HG02938 (cell line): Measurements from ENCODE around the gene ZNF232.
"Not testable (repeated sequence)": the region's sequence is repeated elsewhere in the genome, so short reads cannot be mapped to it uniquely, and the experiment has no call there.

Experiments used
- ATAC-seq: cut with Tn5 transposase; IDR thresholded peaks from one replicate; pipeline ENCODE4 v1.9.1; 2021; ENCODE audit warnings: mild to moderate bottlenecking, moderate library complexity; ENCODE audit not compliant: unreplicated experiment

ZNF232 gene

GRCh38 chr17:5111402-5112204, at the start of gene ZNF232:
ZNF232 (minus strand) TSS chr17:5111878; CDS start chr17:5111822, 56 bp downstream.
- peak; percentile 70 for ATAC-seq

- not testable (repeated sequence) for ATAC-seq
These were observed 49.0 kb upstream of the ZNF232 start for GRCh38 chr17:5160702-5161101.

GRCh38 chr17:5146122-5146521, 34.4 kb upstream of the ZNF232 start:
- ATAC-seq: not testable (repeated sequence)

- ATAC-seq: not testable (repeated sequence)
These were observed 31.2 kb upstream of the ZNF232 start for GRCh38 chr17:5142877-5143276.

GRCh38 chr17:5139458-5139732, 27.7 kb upstream of the ZNF232 start:
- ATAC-seq: no peak

GRCh38 chr17:5138616-5139457, 27.2 kb upstream of the ZNF232 start:
- ATAC-seq: no peak

- not testable (repeated sequence) for ATAC-seq
These were observed 26.5 kb upstream of the ZNF232 start for GRCh38 chr17:5138198-5138544.

- not testable (repeated sequence) for ATAC-seq
These were observed 26.0 kb upstream of the ZNF232 start for GRCh38 chr17:5137511-5138197.

GRCh38 chr17:5136580-5137412, 25.1 kb upstream of the ZNF232 start:
- not testable (repeated sequence) for ATAC-seq

- no peak for ATAC-seq
These were observed 24.3 kb upstream of the ZNF232 start for GRCh38 chr17:5135726-5136579.

GRCh38 chr17:5135131-5135712, 23.5 kb upstream of the ZNF232 start:
- ATAC-seq: not testable (repeated sequence)

- ATAC-seq: not testable (repeated sequence)
These were observed 22.9 kb upstream of the ZNF232 start for GRCh38 chr17:5134571-5134970.

GRCh38 chr17:5133961-5134360, 22.3 kb upstream of the ZNF232 start:
- not testable (repeated sequence) for ATAC-seq

GRCh38 chr17:5133311-5133710, 21.6 kb upstream of the ZNF232 start:
- ATAC-seq: no peak

- not testable (repeated sequence) for ATAC-seq
These were observed 21.0 kb upstream of the ZNF232 start for GRCh38 chr17:5132503-5133225.

GRCh38 chr17:5131799-5132502, 20.3 kb upstream of the ZNF232 start:
- ATAC-seq: not testable (repeated sequence)

- no peak for ATAC-seq
These were observed 19.6 kb upstream of the ZNF232 start for GRCh38 chr17:5131146-5131715.

GRCh38 chr17:5130687-5131086, 19.0 kb upstream of the ZNF232 start:
- not testable (repeated sequence) for ATAC-seq
